ENCODE results near the gene SUSD6. TPM values are rescaled to one million over a fixed set of nuclear protein-coding genes. Genes with fewer than 3 reads are reported as not detected.

The SUSD6 gene
- total and polyA plus RNA-seq, 9 of the 15 experiments (the other 6 are each of a cell fraction or from before 2014, with no cell fraction given), result 2.9 to 20.7 (median 5.6) TPM

GRCh38 chr14:69760810-69761209 is 149.4 kb downstream of the SUSD6 start (continued):
- TF ChIP-seq CCAR2 (IDR thresholded peaks at IDR 0.05; ENCODE audit: low read depth, low read length), result no peak

- no peak for ATAC-seq
- no peak overlapping the region for H3K27ac ChIP-seq (ENCODE audit: extremely low read depth, low read depth, low read length)
- POLR2A ChIA-PET, result no interaction called here
Measured at GRCh38 chr14:69763761-69764510, 152.5 kb downstream of the SUSD6 start.

More at GRCh38 chr14:69763761-69764510, 152.5 kb downstream of the SUSD6 start:
- no peak overlapping the region for H3K4me3 ChIP-seq
- H3K79me2 ChIP-seq (ENCODE audit: control insufficient read depth, insufficient read depth, low read length), result peaks cover 21% of the 10 kb centered on the region
- H3K36me3 ChIP-seq (ENCODE audit: control insufficient read depth, insufficient read depth, low read length), result peaks cover 13% of the 10 kb centered on the region
- TF ChIP-seq ZNF639 (CRISPR knock-in tag; conservative IDR thresholded peaks at IDR 0.05 in 1 of 2, IDR thresholded peaks at IDR 0.05 in 1 of 2) (no peak), MTA2 (IDR thresholded peaks at IDR 0.05; ENCODE audit: low read depth) (no peak), FOXP4 (CRISPR knock-in tag; IDR thresholded peaks at IDR 0.05; ENCODE audit: borderline replicate concordance) (no peak), MXI1 (IDR thresholded peaks at IDR 0.05; ENCODE audit: low read depth, low read length) (no peak)
- 0 out of 2 replicates have a peak, but pooled peaks cover 2% of the 10 kb centered on the region for H3K9me3 ChIP-seq (replicated peaks; ENCODE audit: control insufficient read depth, insufficient read depth, low read depth, low read length)
- no peak for DNase-seq (ENCODE audit: extremely low read depth in 1 of 4, low spot score in 3 of 4)
- peaks cover 8 to 12% of the 10 kb centered on the region in 2 experiments; a peak in 4 of 5 replicates for H3K4me1 ChIP-seq (replicated peaks in 1 of 2; ENCODE audit: control insufficient read depth in 2 of 2, insufficient read depth in 2 of 2, low read length in 2 of 2)
- no peak overlapping the region for H3K9ac ChIP-seq (ENCODE audit: insufficient read depth in 1 of 2, low read depth in 2 of 2, low read length in 2 of 2)
- CTCF ChIA-PET (ENCODE audit: low intra/inter-chr PET ratio), result interaction anchor here (0.6 kb wide), 1 partner anchor 229 kb away, joined by 3 read pairs; no protein-coding TSS in a partner anchor
- WGBS (ENCODE audit: insufficient coverage, low coverage, missing lambda C conversion rate), result 50% methylated on average over 4 of the region's 6 CpGs
- 0 out of 2 replicates have a peak overlapping the region, but pooled peaks have one; percentile 32 for H2AFZ ChIP-seq (ENCODE audit: low read depth, low read length)
- H3K4me2 ChIP-seq (ENCODE audit: insufficient read depth, low read length), result no peak overlapping the region
- no TSS peak for BruUV-seq (replicated peaks)
- intact Hi-C loops (cut with micrococcal nuclease), result no loop called here
- H3K27me3 ChIP-seq (ENCODE audit: control insufficient read depth in 2 of 2, insufficient read depth in 2 of 2, low read length in 2 of 2), result no peaks in the 10 kb centered on the region
- H4K20me1 ChIP-seq (replicated peaks; ENCODE audit: control insufficient read depth, insufficient read depth, low read length), result peaks cover 18% of the 10 kb centered on the region
- in situ Hi-C loops (cut with MboI), result no loop called here
- peaks cover 6% of the 10 kb centered on the region for H3K9me1 ChIP-seq (ENCODE audit: control insufficient read depth, insufficient read depth, low read length)
- FAIRE-seq, result no peak

Other genes starting within 250 kb of the SUSD6 start
- 78.2 and 162 TPM in 2 replicates for gene ERH, start 213.3 kb upstream of the SUSD6 start, total RNA-seq (2014; rRNA removed)
- gene ERH, start 213.3 kb upstream of the SUSD6 start, total RNA-seq (2014; rRNA removed; fragmentation: Illumina TruSeq; extraction: Trizol), result 245 and 297 TPM in 2 replicates
- 236 and 260 TPM in 2 replicates for gene ERH, start 213.3 kb upstream of the SUSD6 start, total RNA-seq (2015; rRNA removed; fragmentation: Illumina TruSeq; extraction: Trizol)
- 247 and 250 TPM in 2 replicates for gene ERH, start 213.3 kb upstream of the SUSD6 start, total RNA-seq (2021)
- gene ERH, start 213.3 kb upstream of the SUSD6 start, polyA plus RNA-seq (2011; rRNA removed), result 213 and 281 TPM in 2 replicates
- 228 and 255 TPM in 2 replicates for gene ERH, start 213.3 kb upstream of the SUSD6 start, polyA plus RNA-seq (2014; fragmentation: Illumina TruSeq; extraction: Trizol)
- gene ERH, start 213.3 kb upstream of the SUSD6 start, polyA plus RNA-seq (2014; fragmentation: Nextera tagmentation; extraction: Ambion mirVana), result 100 to 1,000 TPM; 292 to 474 TPM
- 207 and 239 TPM in 2 replicates for gene ERH, start 213.3 kb upstream of the SUSD6 start, polyA plus RNA-seq (2014; rRNA removed)
- gene SLC39A9, start 212.9 kb upstream of the SUSD6 start, total RNA-seq (2014; rRNA removed), result 26.7 and 31.1 TPM in 2 replicates
- gene SLC39A9, start 212.9 kb upstream of the SUSD6 start, total RNA-seq (2014; rRNA removed; fragmentation: Illumina TruSeq; extraction: Trizol), result 46.4 and 52.8 TPM in 2 replicates
- gene SLC39A9, start 212.9 kb upstream of the SUSD6 start, total RNA-seq (2015; rRNA removed; fragmentation: Illumina TruSeq; extraction: Trizol), result 44.6 and 47.1 TPM in 2 replicates
- gene SLC39A9, start 212.9 kb upstream of the SUSD6 start, total RNA-seq (2021), result 40.2 and 41.4 TPM in 2 replicates
- 66.0 and 66.9 TPM in 2 replicates for gene SLC39A9, start 212.9 kb upstream of the SUSD6 start, polyA plus RNA-seq (2011; rRNA removed)
- 28.3 and 32.5 TPM in 2 replicates for gene SLC39A9, start 212.9 kb upstream of the SUSD6 start, polyA plus RNA-seq (2014; fragmentation: Illumina TruSeq; extraction: Trizol)
- gene SLC39A9, start 212.9 kb upstream of the SUSD6 start, polyA plus RNA-seq (2014; fragmentation: Nextera tagmentation; extraction: Ambion mirVana), result 10 to 100 TPM; 18.4 to 24.0 TPM
- 23.0 and 23.7 TPM in 2 replicates for gene SLC39A9, start 212.9 kb upstream of the SUSD6 start, polyA plus RNA-seq (2014; rRNA removed)
- gene PLEKHD1, start 126.9 kb upstream of the SUSD6 start, total RNA-seq (2014; rRNA removed), result not detected in 2 replicates
- gene PLEKHD1, start 126.9 kb upstream of the SUSD6 start, total RNA-seq (2014; rRNA removed; fragmentation: Illumina TruSeq; extraction: Trizol), result not detected in 2 replicates
- not detected in 2 replicates for gene PLEKHD1, start 126.9 kb upstream of the SUSD6 start, total RNA-seq (2015; rRNA removed; fragmentation: Illumina TruSeq; extraction: Trizol)
- not detected in 2 replicates for gene PLEKHD1, start 126.9 kb upstream of the SUSD6 start, total RNA-seq (2021)
- gene PLEKHD1, start 126.9 kb upstream of the SUSD6 start, polyA plus RNA-seq (2011; rRNA removed), result not detected in 2 replicates
- gene PLEKHD1, start 126.9 kb upstream of the SUSD6 start, polyA plus RNA-seq (2014; fragmentation: Illumina TruSeq; extraction: Trizol), result not detected in 2 replicates
- gene PLEKHD1, start 126.9 kb upstream of the SUSD6 start, polyA plus RNA-seq (2014; fragmentation: Nextera tagmentation; extraction: Ambion mirVana), result not detected
- gene PLEKHD1, start 126.9 kb upstream of the SUSD6 start, polyA plus RNA-seq (2014; rRNA removed), result not detected in 2 replicates
- gene CCDC177, start 36.7 kb upstream of the SUSD6 start, total RNA-seq (2014; rRNA removed), result not detected in 2 replicates
- not detected in 2 replicates for gene CCDC177, start 36.7 kb upstream of the SUSD6 start, total RNA-seq (2014; rRNA removed; fragmentation: Illumina TruSeq; extraction: Trizol)
- gene CCDC177, start 36.7 kb upstream of the SUSD6 start, total RNA-seq (2015; rRNA removed; fragmentation: Illumina TruSeq; extraction: Trizol), result not detected in 2 replicates
- gene CCDC177, start 36.7 kb upstream of the SUSD6 start, total RNA-seq (2021), result not detected in 2 replicates
- not detected in 2 replicates for gene CCDC177, start 36.7 kb upstream of the SUSD6 start, polyA plus RNA-seq (2011; rRNA removed)
- gene CCDC177, start 36.7 kb upstream of the SUSD6 start, polyA plus RNA-seq (2014; fragmentation: Illumina TruSeq; extraction: Trizol), result not detected in 2 replicates
- gene CCDC177, start 36.7 kb upstream of the SUSD6 start, polyA plus RNA-seq (2014; fragmentation: Nextera tagmentation; extraction: Ambion mirVana), result not detected
- gene CCDC177, start 36.7 kb upstream of the SUSD6 start, polyA plus RNA-seq (2014; rRNA removed), result not detected in 2 replicates
- gene SRSF5, start 155.5 kb downstream of the SUSD6 start, total RNA-seq (2014; rRNA removed), result 163 and 213 TPM in 2 replicates
- 167 and 172 TPM in 2 replicates for gene SRSF5, start 155.5 kb downstream of the SUSD6 start, total RNA-seq (2014; rRNA removed; fragmentation: Illumina TruSeq; extraction: Trizol)
- 185 and 196 TPM in 2 replicates for gene SRSF5, start 155.5 kb downstream of the SUSD6 start, total RNA-seq (2015; rRNA removed; fragmentation: Illumina TruSeq; extraction: Trizol)
- 174 and 212 TPM in 2 replicates for gene SRSF5, start 155.5 kb downstream of the SUSD6 start, total RNA-seq (2021)
- gene SRSF5, start 155.5 kb downstream of the SUSD6 start, polyA plus RNA-seq (2011; rRNA removed), result 203 and 226 TPM in 2 replicates
- 249 and 254 TPM in 2 replicates for gene SRSF5, start 155.5 kb downstream of the SUSD6 start, polyA plus RNA-seq (2014; fragmentation: Illumina TruSeq; extraction: Trizol)
- gene SRSF5, start 155.5 kb downstream of the SUSD6 start, polyA plus RNA-seq (2014; fragmentation: Nextera tagmentation; extraction: Ambion mirVana), result 100 to 1,000 TPM; 108 to 206 TPM
- 422 and 460 TPM in 2 replicates for gene SRSF5, start 155.5 kb downstream of the SUSD6 start, polyA plus RNA-seq (2014; rRNA removed)
- gene SLC10A1, start 185.6 kb downstream of the SUSD6 start, total RNA-seq (2014; rRNA removed), result not detected in 2 replicates
- gene SLC10A1, start 185.6 kb downstream of the SUSD6 start, total RNA-seq (2014; rRNA removed; fragmentation: Illumina TruSeq; extraction: Trizol), result not detected in 2 replicates
- not detected in 2 replicates for gene SLC10A1, start 185.6 kb downstream of the SUSD6 start, total RNA-seq (2015; rRNA removed; fragmentation: Illumina TruSeq; extraction: Trizol)
- gene SLC10A1, start 185.6 kb downstream of the SUSD6 start, total RNA-seq (2021), result not detected in 2 replicates
- not detected in 2 replicates for gene SLC10A1, start 185.6 kb downstream of the SUSD6 start, polyA plus RNA-seq (2011; rRNA removed)
- gene SLC10A1, start 185.6 kb downstream of the SUSD6 start, polyA plus RNA-seq (2014; fragmentation: Illumina TruSeq; extraction: Trizol), result not detected in 2 replicates
- not detected for gene SLC10A1, start 185.6 kb downstream of the SUSD6 start, polyA plus RNA-seq (2014; fragmentation: Nextera tagmentation; extraction: Ambion mirVana)
- gene SLC10A1, start 185.6 kb downstream of the SUSD6 start, polyA plus RNA-seq (2014; rRNA removed), result not detected in 2 replicates